WERI-Rb-1 (cell line): Measurements from ENCODE around the gene CATSPERD.
A peak's percentile ranks its signal among the peaks of the same experiment; 100 is the strongest.

ENCODE experiments used
- DNase-seq: peaks from one replicate; pipeline ENCODE4 v3.0.0-alpha.2; 2020
- H3K27ac ChIP-seq: fragments of 250-450 bp; sonication (Bioruptor Pico); 2 replicates; pipeline ENCODE4 v1.5.1; 2020; ENCODE audit warnings: mild to moderate bottlenecking, moderate library complexity
- H3K27me3 ChIP-seq: fragments of 250-450 bp; sonication (Bioruptor Pico); 2 replicates; pipeline ENCODE4 v1.5.1; 2021; ENCODE audit warnings: mild to moderate bottlenecking, low read depth, moderate library complexity; ENCODE audit not compliant: insufficient read depth, severe bottlenecking
- H3K36me3 ChIP-seq: fragments of 250-450 bp; sonication (Bioruptor Pico); 2 replicates; pipeline ENCODE4 v1.5.1; 2020; ENCODE audit warnings: mild to moderate bottlenecking, moderate library complexity
- H3K4me3 ChIP-seq: 2 replicates; pipeline ENCODE4 v1.5.1; 2011; ENCODE audit warnings: low read depth, mild to moderate bottlenecking, control low read depth, low read length
- H3K9me3 ChIP-seq: fragments of 250-450 bp; sonication (Bioruptor Pico); 2 replicates; pipeline ENCODE4 v1.5.1; 2021; ENCODE audit warnings: mild to moderate bottlenecking, moderate library complexity; ENCODE audit not compliant: severe bottlenecking
- CTCF ChIP-seq: IDR thresholded peaks from 2 replicates; pipeline ENCODE4 v1.5.1; 2011; ENCODE audit warnings: low read depth, mild to moderate bottlenecking, control low read depth, inconsistent platforms, low read length

Gene CATSPERD

GRCh38 chr19:5765220-5765619 is 44.8 kb downstream of the CATSPERD start:
- no peak for TF ChIP-seq CTCF
- no peaks in the 10 kb centered on the region for H3K27me3 ChIP-seq
- no peaks in the 10 kb centered on the region for H3K9me3 ChIP-seq
- DNase-seq = no peak
- H3K27ac ChIP-seq = no peak overlapping the region
- H3K36me3 ChIP-seq = no peaks in the 10 kb centered on the region
- H3K4me3 ChIP-seq = no peak overlapping the region

GRCh38 chr19:5767949-5768348 is 47.5 kb downstream of the CATSPERD start:
- TF ChIP-seq CTCF = no peak
- Histone ChIP-seq H3K27ac (no peak overlapping the region), H3K4me3 (no peak overlapping the region), H3K36me3 (no peaks in the 10 kb centered on the region), H3K27me3 (no peaks in the 10 kb centered on the region), H3K9me3 (no peaks in the 10 kb centered on the region)
- DNase-seq = no peak

GRCh38 chr19:5772416-5772815 is 52.0 kb downstream of the CATSPERD start:
- Histone ChIP-seq H3K9me3 (peaks cover 4% of the 10 kb centered on the region), H3K27ac (no peak overlapping the region), H3K36me3 (no peaks in the 10 kb centered on the region), H3K4me3 (no peak overlapping the region), H3K27me3 (no peaks in the 10 kb centered on the region)
- DNase-seq = no peak
- TF ChIP-seq CTCF = no peak

- H3K27me3 ChIP-seq = no peaks in the 10 kb centered on the region
- H3K36me3 ChIP-seq = no peaks in the 10 kb centered on the region
- peaks cover 4% of the 10 kb centered on the region for H3K9me3 ChIP-seq
- no peak for DNase-seq
- no peak for TF ChIP-seq CTCF
- H3K27ac ChIP-seq = peak overlapping the region; percentile 46
- no peak overlapping the region for H3K4me3 ChIP-seq
These were observed 52.8 kb downstream of the CATSPERD start for GRCh38 chr19:5773276-5773675.

- no peak overlapping the region for H3K27ac ChIP-seq
- no peaks in the 10 kb centered on the region for H3K36me3 ChIP-seq
- no peak for DNase-seq
- no peak for TF ChIP-seq CTCF
- H3K27me3 ChIP-seq = no peaks in the 10 kb centered on the region
- no peak overlapping the region for H3K4me3 ChIP-seq
- H3K9me3 ChIP-seq = peaks cover 4% of the 10 kb centered on the region
These were observed 54.5 kb downstream of the CATSPERD start for GRCh38 chr19:5774921-5775320.

- H3K27me3 ChIP-seq = no peaks in the 10 kb centered on the region
- no peaks in the 10 kb centered on the region for H3K36me3 ChIP-seq
- H3K27ac ChIP-seq = no peak overlapping the region
- H3K4me3 ChIP-seq = no peak overlapping the region
- H3K9me3 ChIP-seq = peaks cover 4% of the 10 kb centered on the region
- TF ChIP-seq CTCF = no peak
- DNase-seq = no peak
These were observed 55.4 kb downstream of the CATSPERD start for GRCh38 chr19:5775668-5776309.
